Activated CD8-positive, alpha-beta T cell treated with anti-CD3 and anti-CD28 coated beads for 36 hours (primary cell): ENCODE measurements around the gene IL16. TPM values are rescaled to one million over a fixed set of nuclear protein-coding genes. Genes with fewer than 3 reads are reported as not detected.
A peak's percentile ranks its signal among the peaks of the same experiment; 100 is the strongest.

Experiments used
- ATAC-seq: fragments of 200-7000 bp; cut with Tn5 transposase; one replicate; pipeline ENCODE4 v1.10.0; 2021; ENCODE audit warnings: mild to moderate bottlenecking, moderate library complexity
- CTCF ChIA-PET: fragments of 350-600 bp; sonication (Branson Sonifier 250); formaldehyde crosslinking; loops from one replicate; lab custom pipeline; 2021; ENCODE audit warnings: antibody characterized with exemption; lab: Charles Lee
- POLR2A ChIA-PET: fragments of 350-600 bp; sonication (Branson Sonifier 250); formaldehyde crosslinking; loops from one replicate; lab custom pipeline; 2021; ENCODE audit warnings: antibody characterized with exemption; lab: Charles Lee
- DNase-seq: peaks from one replicate; pipeline ENCODE4 v3.0.0-alpha.2; 2020
- H3K27ac Mint-ChIP-seq: one replicate; pipeline ENCODE4 v1.8.0; 2021; ENCODE audit warnings: mild to moderate bottlenecking, mixed read lengths
- H3K27me3 Mint-ChIP-seq: one replicate; pipeline ENCODE4 v1.8.0; 2021; ENCODE audit warnings: mixed read lengths
- H3K36me3 Mint-ChIP-seq: one replicate; pipeline ENCODE4 v1.8.0; 2021; ENCODE audit warnings: low read depth, mixed read lengths
- H3K4me1 Mint-ChIP-seq: one replicate; pipeline ENCODE4 v1.8.0; 2021; ENCODE audit warnings: low read depth, mixed read lengths
- H3K4me3 Mint-ChIP-seq: one replicate; pipeline ENCODE4 v1.8.0; 2021; ENCODE audit warnings: mild to moderate bottlenecking, moderate library complexity, mixed read lengths
- H3K9me3 Mint-ChIP-seq: one replicate; pipeline ENCODE4 v1.8.0; 2021; ENCODE audit warnings: mixed read lengths
- CTCF ChIP-seq: fragments of 200-600 bp; IDR thresholded peaks from one replicate; pipeline ENCODE4 v1.8.0; 2022; ENCODE audit warnings: antibody characterized with exemption, mild to moderate bottlenecking
- intact Hi-C: fragments of 100-400 bp; cut with micrococcal nuclease; formaldehyde crosslinking; loops from one replicate; pipeline ENCODE4 v1.10.0; 2022
- total RNA-seq, 2 experiments: library from RNA; stranded (reverse); gene quantifications; one replicate each; pipeline ENCODE4 v1.2.3, GENCODE V29; 2021

The IL16 gene
- total RNA-seq, 2 experiments from 2014 or later: 130 to 138 TPM

GRCh38 chr15:81296673-81297072 lies 100.0 kb downstream of the IL16 start:
- peaks cover 51% of the 10 kb centered on the region for H3K4me1 Mint-ChIP-seq
- H3K4me3 Mint-ChIP-seq: peak overlapping the region; percentile 98
- intact Hi-C loops: loop anchor here (10.0 kb wide), 2 partner anchors 302 to 1238 kb away; no protein-coding TSS in a partner anchor
- no peaks in the 10 kb centered on the region for H3K9me3 Mint-ChIP-seq
- DNase-seq (peak; percentile 89), ATAC-seq (peak; percentile 49)
- peaks cover 67% of the 10 kb centered on the region for H3K36me3 Mint-ChIP-seq
- no peaks in the 10 kb centered on the region for H3K27me3 Mint-ChIP-seq
- ChIA-PET CTCF (interaction anchor here (0.7 to 7.7 kb wide), 4 partner anchors 10 to 30 kb away, joined by 3 to 90 read pairs (median 10); no protein-coding TSS in a partner anchor), POLR2A (interaction anchor here (0.8 to 6.6 kb wide), 6 partner anchors 10 to 295 kb away, joined by 3 to 37 read pairs (median 4); no protein-coding TSS in a partner anchor)
- no peak for TF ChIP-seq CTCF
- peak overlapping the region; percentile 98 for H3K27ac Mint-ChIP-seq

GRCh38 chr15:81297147-81297572 lies 100.5 kb downstream of the IL16 start:
- ChIA-PET POLR2A (interaction anchor here (0.8 to 6.6 kb wide), 6 partner anchors 10 to 295 kb away, joined by 3 to 37 read pairs (median 4); no protein-coding TSS in a partner anchor), CTCF (interaction anchor here (0.7 to 7.7 kb wide), 5 partner anchors 10 to 31 kb away, joined by 3 to 90 read pairs (median 10); no protein-coding TSS in a partner anchor)
- H3K36me3 Mint-ChIP-seq: peaks cover 72% of the 10 kb centered on the region
- peaks cover 51% of the 10 kb centered on the region for H3K4me1 Mint-ChIP-seq
- H3K4me3 Mint-ChIP-seq: peak overlapping the region; percentile 98
- ATAC-seq (no peak), DNase-seq (no peak)
- TF ChIP-seq CTCF: no peak
- H3K9me3 Mint-ChIP-seq: no peaks in the 10 kb centered on the region
- H3K27me3 Mint-ChIP-seq: no peaks in the 10 kb centered on the region
- peak overlapping the region; percentile 98 for H3K27ac Mint-ChIP-seq
- intact Hi-C loops: loop anchor here (10.0 kb wide), 2 partner anchors 302 to 1238 kb away; no protein-coding TSS in a partner anchor

GRCh38 chr15:81297603-81298575 lies 101.2 kb downstream of the IL16 start:
- POLR2A ChIA-PET: interaction anchor here (0.9 to 6.6 kb wide), 4 partner anchors 8 to 19 kb away, joined by 3 to 37 read pairs (median 9); no protein-coding TSS in a partner anchor
- CTCF ChIA-PET: interaction anchor here (2.5 to 7.3 kb wide), 4 partner anchors 10 to 32 kb away, joined by 10 to 58 read pairs (median 17); no protein-coding TSS in a partner anchor

GRCh38 chr15:81298611-81299010 lies 101.9 kb downstream of the IL16 start:
- Mint-ChIP-seq H3K27me3 (no peaks in the 10 kb centered on the region), H3K36me3 (peaks cover 87% of the 10 kb centered on the region), H3K4me3 (peak overlapping the region; percentile 98), H3K9me3 (no peaks in the 10 kb centered on the region), H3K4me1 (peaks cover 54% of the 10 kb centered on the region), H3K27ac (peak overlapping the region; percentile 98)
- POLR2A ChIA-PET: interaction anchor here (0.9 to 7.5 kb wide), 6 partner anchors 8 to 24 kb away, joined by 3 to 37 read pairs (median 12); partner anchors contain the start of gene STARD5
- CTCF ChIA-PET: interaction anchor here (2.5 to 7.3 kb wide), 3 partner anchors 10 to 32 kb away, joined by 10 to 58 read pairs (median 19); no protein-coding TSS in a partner anchor
- no peak for TF ChIP-seq CTCF
- ATAC-seq (no peak), DNase-seq (no peak)
- intact Hi-C loops: loop anchor here (10.0 kb wide), 2 partner anchors 304 to 1236 kb away; no protein-coding TSS in a partner anchor

More at GRCh38 chr15:81297603-81298575, 101.2 kb downstream of the IL16 start:
- DNase-seq (peak; percentile 55), ATAC-seq (no peak)
- Mint-ChIP-seq H3K4me1 (peaks cover 51% of the 10 kb centered on the region), H3K4me3 (peak overlapping the region; percentile 98), H3K27ac (peak overlapping the region; percentile 98), H3K9me3 (no peaks in the 10 kb centered on the region), H3K36me3 (peaks cover 80% of the 10 kb centered on the region), H3K27me3 (no peaks in the 10 kb centered on the region)
- TF ChIP-seq CTCF: no peak
- intact Hi-C loops: loop anchor here (10.0 kb wide), 2 partner anchors 303 to 1237 kb away; no protein-coding TSS in a partner anchor
